Peyer's patch (tissue), 4 donors: ENCODE measurements around the gene CENPA. TPM values are rescaled to one million over a fixed set of nuclear protein-coding genes. Genes with fewer than 3 reads are reported as not detected.
"Not testable (repeated sequence)": the region's sequence is repeated elsewhere in the genome, so short reads cannot be mapped to it uniquely, and the experiment has no call there.

Experiments
- DNase-seq, 3 donors: peaks; one replicate each; pipeline ENCODE4 v3.0.0-alpha.2; 2017 to 2019
- H3K27ac ChIP-seq, 4 donors: fragments of 200-600 bp; sonication (generic); one replicate each; pipeline ENCODE4 v1.5.1; 2016 to 2019
- H3K27me3 ChIP-seq, 2 donors: fragments of 200-600 bp; sonication (generic); one replicate each; pipeline ENCODE4 v1.5.1; 2019
- H3K36me3 ChIP-seq, 3 donors: fragments of 200-600 bp; sonication (generic); one replicate each; pipeline ENCODE4 v1.5.1; 2016 to 2019
- H3K4me1 ChIP-seq, 4 donors: fragments of 200-600 bp; sonication (generic); one replicate each; pipeline ENCODE4 v1.5.1; 2016 to 2019
- H3K4me3 ChIP-seq, 4 donors: fragments of 200-600 bp; sonication (generic); 1 replicate in 3 of 4; 2 replicates in 1 of 4; pipeline ENCODE4 v1.5.1; 2016 to 2019; ENCODE audit warnings: mild to moderate bottlenecking in 1 of 4
- H3K9me3 ChIP-seq, 4 donors: fragments of 200-600 bp; sonication (generic); one replicate each; pipeline ENCODE4 v1.5.1; 2016 to 2019; ENCODE audit warnings: mild to moderate bottlenecking in 1 of 4
- POLR2A ChIP-seq, 2 donors: fragments of 450-650 bp; IDR thresholded peaks; one replicate each; pipeline ENCODE4 v1.5.1; 2017; ENCODE audit warnings: antibody characterized with exemption in 2 of 2, mild to moderate bottlenecking in 2 of 2, moderate library complexity in 2 of 2
- total RNA-seq, 4 donors: library from RNA; depleted of rRNA; stranded (reverse); fragments of >200 nt; gene quantifications; one replicate each; pipeline ENCODE4 v1.1.0, GENCODE V29; 2016
- TF ChIP-seq, protein P1 (sequence below), 6 experiments: fragments of 450-650 bp in 4 of 6; fragments of 200-600 bp in 2 of 6; sonication (generic) in 1 of 6; IDR thresholded peaks; one replicate each; pipeline ENCODE4 v1.5.1; 2017 to 2019; ENCODE audit warnings: antibody characterized with exemption in 6 of 6, mild to moderate bottlenecking in 3 of 6, moderate library complexity in 1 of 6

Gene CENPA
- total RNA-seq, 4 donors from 2014 or later = 1.6 to 2.1 TPM; not detected in 2

DNA sequence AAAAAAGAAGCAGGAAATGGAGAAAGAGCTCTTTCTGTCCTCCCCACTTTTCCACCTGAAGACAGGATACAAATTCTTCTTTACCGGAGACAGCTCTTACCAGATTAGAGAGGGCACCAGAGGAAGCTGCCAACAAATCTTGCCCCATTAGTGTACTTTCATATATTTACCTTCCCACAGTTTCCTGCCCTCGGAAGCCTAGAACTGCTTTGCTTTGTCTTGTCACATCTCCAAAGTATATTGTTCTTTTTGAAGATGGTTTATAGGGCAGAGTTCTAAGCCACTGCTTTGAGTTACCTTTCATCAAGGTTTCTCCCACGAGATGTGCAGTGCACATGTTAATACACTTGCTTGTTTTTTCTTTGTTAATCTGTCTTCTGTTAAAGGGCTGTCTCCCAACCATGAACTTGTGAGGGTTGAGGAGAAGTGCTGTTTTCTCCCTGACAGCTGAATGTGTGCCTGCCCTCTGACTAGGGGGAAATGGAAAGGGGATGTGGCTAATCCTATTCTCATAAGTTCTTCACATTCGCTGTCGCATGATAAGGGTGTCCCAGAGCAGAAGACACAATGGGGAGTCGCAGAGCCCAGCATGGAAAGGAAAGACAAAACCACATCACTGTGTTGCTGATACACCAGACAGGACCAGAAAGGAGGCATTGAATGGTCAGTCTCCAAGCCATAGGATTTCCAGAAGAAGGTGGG, 24.2 kb downstream of the CENPA start:
- DNase-seq = no peak

DNA sequence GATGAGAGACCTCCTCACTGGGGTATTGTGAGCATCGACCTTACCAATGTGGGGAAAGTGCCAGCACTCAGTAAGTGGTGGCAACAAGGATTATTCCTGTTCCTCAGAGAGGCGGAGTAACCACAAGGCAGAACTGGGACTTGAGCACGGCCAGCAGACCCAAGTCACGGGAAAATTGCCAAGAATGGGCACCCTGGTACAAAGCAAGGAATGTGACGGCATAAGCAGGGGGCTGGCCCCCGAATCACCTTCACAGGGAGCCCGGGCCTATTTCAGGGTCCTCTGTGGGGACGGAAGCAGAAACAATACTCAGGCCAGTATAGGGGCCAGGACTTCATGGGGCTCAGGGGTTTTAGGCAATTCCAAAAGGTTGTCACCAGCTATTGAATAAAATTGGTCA, 25.4 kb downstream of the CENPA start:
- DNase-seq = no peak
- Histone ChIP-seq H3K9me3 (no peaks in the 10 kb centered on the region), H3K27ac (no peak overlapping the region), H3K4me3 (no peak overlapping the region), H3K27me3 (no peaks in the 10 kb centered on the region), H3K36me3 (no peaks in the 10 kb centered on the region), H3K4me1 (no peaks in the 10 kb centered on the region)
- TF ChIP-seq, protein P1, sequence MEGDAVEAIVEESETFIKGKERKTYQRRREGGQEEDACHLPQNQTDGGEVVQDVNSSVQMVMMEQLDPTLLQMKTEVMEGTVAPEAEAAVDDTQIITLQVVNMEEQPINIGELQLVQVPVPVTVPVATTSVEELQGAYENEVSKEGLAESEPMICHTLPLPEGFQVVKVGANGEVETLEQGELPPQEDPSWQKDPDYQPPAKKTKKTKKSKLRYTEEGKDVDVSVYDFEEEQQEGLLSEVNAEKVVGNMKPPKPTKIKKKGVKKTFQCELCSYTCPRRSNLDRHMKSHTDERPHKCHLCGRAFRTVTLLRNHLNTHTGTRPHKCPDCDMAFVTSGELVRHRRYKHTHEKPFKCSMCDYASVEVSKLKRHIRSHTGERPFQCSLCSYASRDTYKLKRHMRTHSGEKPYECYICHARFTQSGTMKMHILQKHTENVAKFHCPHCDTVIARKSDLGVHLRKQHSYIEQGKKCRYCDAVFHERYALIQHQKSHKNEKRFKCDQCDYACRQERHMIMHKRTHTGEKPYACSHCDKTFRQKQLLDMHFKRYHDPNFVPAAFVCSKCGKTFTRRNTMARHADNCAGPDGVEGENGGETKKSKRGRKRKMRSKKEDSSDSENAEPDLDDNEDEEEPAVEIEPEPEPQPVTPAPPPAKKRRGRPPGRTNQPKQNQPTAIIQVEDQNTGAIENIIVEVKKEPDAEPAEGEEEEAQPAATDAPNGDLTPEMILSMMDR (IDR thresholded peaks at IDR 0.05) = no peak
- no peak for TF ChIP-seq POLR2A (IDR thresholded peaks at IDR 0.05)

More for the DNA sequence above, 24.2 kb downstream of the CENPA start:
- Histone ChIP-seq H3K27ac (no peak overlapping the region), H3K4me3 (no peak overlapping the region), H3K36me3 (no peaks in the 10 kb centered on the region), H3K9me3 (no peaks in the 10 kb centered on the region), H3K27me3 (no peaks in the 10 kb centered on the region), H3K4me1 (no peaks in the 10 kb centered on the region)
- TF ChIP-seq, protein P1 (IDR thresholded peaks at IDR 0.05) = no peak
- TF ChIP-seq POLR2A (IDR thresholded peaks at IDR 0.05) = no peak

DNA sequence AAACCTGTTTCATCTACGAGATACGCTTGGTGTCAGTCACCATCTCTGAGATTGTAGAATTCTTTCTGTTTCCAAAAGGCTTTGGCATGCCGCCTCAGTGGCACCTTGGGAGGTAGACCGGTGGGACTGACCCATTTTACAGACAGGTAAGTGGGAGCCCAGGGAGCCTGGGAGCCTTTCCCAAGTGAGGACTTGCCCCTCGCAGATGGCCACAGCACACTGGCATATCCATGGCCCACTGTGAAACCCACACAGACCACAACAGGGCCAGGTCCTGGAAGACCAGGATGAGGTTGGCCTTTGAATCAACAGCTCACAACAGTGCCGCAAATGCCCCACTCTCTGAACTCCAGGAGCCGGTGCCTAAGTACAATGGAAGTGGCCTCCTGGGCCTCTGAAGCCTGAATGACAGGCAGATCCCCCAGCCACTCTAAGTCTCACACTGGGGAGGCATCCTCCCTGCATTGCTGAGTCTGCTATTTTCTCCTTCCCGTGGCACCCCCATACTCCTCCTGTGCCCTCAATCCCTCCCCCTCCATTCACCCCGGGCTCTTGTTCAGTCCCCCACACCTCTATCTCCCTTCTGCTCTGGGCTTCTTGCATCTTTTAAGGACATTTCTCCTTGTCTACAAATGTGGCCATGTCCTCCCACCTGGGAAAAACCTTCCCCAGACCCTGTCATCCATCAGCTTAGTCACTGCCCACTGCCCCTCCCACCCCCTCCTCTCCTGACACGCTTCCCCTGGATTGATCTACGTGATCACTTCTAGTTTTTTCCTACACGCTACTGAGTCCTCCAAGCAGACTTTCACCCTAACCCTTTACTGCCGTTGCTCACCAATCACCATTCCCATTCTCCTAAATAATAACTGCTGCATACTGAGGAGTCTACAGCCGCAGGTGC, 26.2 kb downstream of the CENPA start:
- TF ChIP-seq, protein P1 (IDR thresholded peaks at IDR 0.05) = no peak
- Histone ChIP-seq H3K4me3 (no peak overlapping the region), H3K36me3 (no peaks in the 10 kb centered on the region), H3K9me3 (no peaks in the 10 kb centered on the region), H3K4me1 (no peaks in the 10 kb centered on the region), H3K27ac (no peak overlapping the region), H3K27me3 (no peaks in the 10 kb centered on the region)
- no peak for DNase-seq

DNA sequence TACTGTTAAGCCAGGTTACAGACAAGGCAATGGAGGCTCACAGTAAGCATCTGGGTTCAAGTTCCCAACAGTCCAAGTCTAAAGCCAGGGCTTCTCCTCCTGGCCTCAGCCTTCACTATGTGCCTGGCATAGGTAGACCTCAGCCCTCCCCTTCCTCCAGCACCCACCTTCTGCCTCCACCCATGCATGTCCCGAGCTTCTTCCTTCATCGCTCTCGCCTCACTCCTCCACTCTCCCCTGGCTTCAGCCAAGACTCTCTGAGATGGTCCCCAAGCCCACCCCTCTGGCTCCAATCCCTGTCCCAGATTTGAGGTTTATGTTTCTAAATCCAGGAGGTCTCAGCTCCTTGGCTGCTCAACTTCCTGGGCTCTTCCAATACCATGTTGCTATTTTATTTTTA, 26.9 kb downstream of the CENPA start:
- TF ChIP-seq, protein P1 (IDR thresholded peaks at IDR 0.05) = no peak
- no peak for TF ChIP-seq POLR2A (IDR thresholded peaks at IDR 0.05)
- Histone ChIP-seq H3K36me3 (no peaks in the 10 kb centered on the region), H3K4me3 (no peak overlapping the region), H3K27ac (no peak overlapping the region), H3K9me3 (no peaks in the 10 kb centered on the region), H3K4me1 (no peaks in the 10 kb centered on the region), H3K27me3 (no peaks in the 10 kb centered on the region)
- DNase-seq = no peak

DNA sequence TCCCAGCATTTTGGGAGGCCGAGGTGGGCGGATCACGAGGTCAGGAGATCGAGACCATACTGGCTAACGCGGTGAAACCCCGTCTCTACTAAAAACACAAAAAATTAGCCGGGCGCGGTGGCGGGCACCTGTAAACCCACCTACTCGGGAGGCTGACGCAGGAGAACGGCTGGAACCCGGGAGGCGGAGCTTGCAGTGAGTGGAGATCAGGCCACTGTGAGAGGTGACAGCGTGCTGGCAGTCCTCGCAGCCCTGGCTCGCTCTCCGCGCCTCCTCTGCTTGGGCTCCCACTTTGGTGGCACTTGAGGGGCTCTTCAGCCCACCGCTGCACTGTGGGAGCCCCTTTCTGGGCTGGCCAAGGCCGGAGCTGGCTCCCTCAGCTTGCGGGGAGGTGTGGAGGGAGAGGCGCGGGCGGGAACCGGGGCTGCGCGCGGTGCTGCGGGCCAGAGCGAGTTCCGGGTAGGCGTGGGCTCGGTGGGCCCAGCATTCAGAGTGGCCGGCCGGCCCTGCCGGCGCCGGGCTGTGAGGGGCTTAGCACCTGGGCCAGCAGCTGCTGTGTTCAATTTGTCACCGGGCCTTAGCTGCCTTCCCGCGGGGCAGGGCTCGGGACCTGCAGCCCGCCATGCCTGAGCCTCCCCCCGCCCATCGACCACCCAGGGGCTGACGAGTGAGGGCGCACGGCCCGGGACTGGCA, 28.4 kb downstream of the CENPA start:
- H3K9me3 ChIP-seq, H3K4me3 ChIP-seq, H3K36me3 ChIP-seq, DNase-seq, H3K27ac ChIP-seq, H3K27me3 ChIP-seq, H3K4me1 ChIP-seq: not testable (repeated sequence)

DNA sequence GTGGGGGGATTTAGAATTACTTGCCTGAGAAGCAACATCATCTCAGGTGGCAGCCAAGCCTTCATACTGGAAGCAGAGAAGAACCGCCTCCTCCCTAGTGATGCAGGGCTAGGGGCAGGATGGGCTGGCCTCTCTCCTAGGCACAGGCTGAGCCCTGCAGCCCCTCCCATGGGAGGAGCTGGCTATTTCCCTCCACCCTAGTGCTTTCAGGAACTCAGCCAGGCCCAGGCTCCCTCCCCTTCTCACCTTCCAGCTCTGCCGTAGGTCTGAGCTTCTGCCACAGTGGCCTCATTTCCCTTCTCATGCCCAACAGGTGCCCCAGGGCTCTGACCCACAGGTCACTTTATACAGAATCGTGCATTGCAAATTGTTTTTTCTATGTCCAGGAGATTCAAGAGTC, 31.0 kb downstream of the CENPA start:
- no peak for DNase-seq
- Histone ChIP-seq H3K9me3 (no peaks in the 10 kb centered on the region), H3K4me3 (no peak overlapping the region), H3K36me3 (no peaks in the 10 kb centered on the region), H3K27me3 (no peaks in the 10 kb centered on the region), H3K4me1 (no peaks in the 10 kb centered on the region), H3K27ac (no peak overlapping the region)
- TF ChIP-seq, protein P1 (IDR thresholded peaks at IDR 0.05) = no peak
- TF ChIP-seq POLR2A (IDR thresholded peaks at IDR 0.05) = no peak
